ENCODE measurements around the gene ARID3A.
"Not testable (repeated sequence)": the region's sequence is repeated elsewhere in the genome, so short reads cannot be mapped to it uniquely, and the experiment has no call there.

Gene ARID3A

GRCh38 chr19:891421-892200 is 34.2 kb upstream of the ARID3A start:
- DNase-seq (ENCODE audit: low read depth in 3 of 3) = not testable (repeated sequence)

GRCh38 chr19:892243-892893 is 33.5 kb upstream of the ARID3A start:
- no peak for DNase-seq (ENCODE audit: low read depth in 3 of 3)

- DNase-seq (ENCODE audit: low read depth in 3 of 3) = peak; percentile 78 to 85 (median 85)
Measured at GRCh38 chr19:892894-893689, 32.7 kb upstream of the ARID3A start, which contains the start of the genes MED16 and RNU6-9. Gene MED16, minus strand, starts transcription at chr19:893187. Its CDS starts 2,056 bp downstream, at chr19:891131. Gene RNU6-9, plus strand, starts transcription at chr19:893484.

GRCh38 chr19:896434-896833 is 29.4 kb upstream of the ARID3A start:
- DNase-seq (ENCODE audit: low read depth in 3 of 3) = no peak

GRCh38 chr19:896999-897398 is 28.8 kb upstream of the ARID3A start:
- no peak for DNase-seq (ENCODE audit: low read depth in 3 of 3)

GRCh38 chr19:897442-898039 is 28.3 kb upstream of the ARID3A start:
- no peak for DNase-seq (ENCODE audit: low read depth in 3 of 3)

- DNase-seq (ENCODE audit: low read depth in 3 of 3) = no peak
Measured at GRCh38 chr19:898663-899062, 27.2 kb upstream of the ARID3A start.

- no peak for DNase-seq (ENCODE audit: low read depth in 3 of 3)
Measured at GRCh38 chr19:899336-900042, 26.3 kb upstream of the ARID3A start.

GRCh38 chr19:900043-900301 is 25.9 kb upstream of the ARID3A start:
- DNase-seq (ENCODE audit: low read depth in 3 of 3) = no peak

GRCh38 chr19:900302-901111 is 25.3 kb upstream of the ARID3A start:
- DNase-seq (ENCODE audit: low read depth in 3 of 3) = no peak

GRCh38 chr19:901216-902092 is 24.4 kb upstream of the ARID3A start:
- DNase-seq (ENCODE audit: low read depth in 3 of 3) = no peak

- DNase-seq (ENCODE audit: low read depth in 3 of 3) = no peak
Measured at GRCh38 chr19:902093-902370, 23.8 kb upstream of the ARID3A start.

GRCh38 chr19:902446-903226 is 23.2 kb upstream of the ARID3A start:
- no peak for DNase-seq (ENCODE audit: low read depth in 3 of 3)

GRCh38 chr19:903266-903797 is 22.5 kb upstream of the ARID3A start:
- DNase-seq (ENCODE audit: low read depth in 3 of 3) = no peak

- no peak for DNase-seq (ENCODE audit: low read depth in 3 of 3)
Measured at GRCh38 chr19:904545-904944, 21.3 kb upstream of the ARID3A start.

- no peak for DNase-seq (ENCODE audit: low read depth in 3 of 3)
Measured at GRCh38 chr19:906480-906879, 19.4 kb upstream of the ARID3A start.

GRCh38 chr19:907183-907853 is 18.5 kb upstream of the ARID3A start:
- no peak for DNase-seq (ENCODE audit: low read depth in 3 of 3)

Measured in stimulated activated CD4-positive, alpha-beta T cell treated with anti-CD3 and anti-CD28 coated beads, TNF-alpha, amount 100 ng/mL, for 48 hours (primary cell).